IMR-90 (cell line): ENCODE measurements around the gene SLX4IP. TPM values are rescaled to one million over a fixed set of nuclear protein-coding genes. Genes with fewer than 3 reads are reported as not detected.

Experiments
- ATAC-seq: fragments of 200-7000 bp; cut with Tn5 transposase; 2 replicates; pipeline ENCODE4 v1.9.1; 2020; ENCODE audit warnings: low read depth, mild to moderate bottlenecking, moderate library complexity
- BruUV-seq: library from RNA; stranded (reverse); fragments of 400-500 nt; replicated peaks from 2 replicates; lab custom pipeline; 2021; lab: Mats Ljungman, UMichigan
- CTCF ChIA-PET: fragments of 300-600 bp; formaldehyde crosslinking; extraction: SDS; loops from one replicate; lab custom pipeline; 2021; ENCODE audit warnings: antibody characterized with exemption; lab: Yijun Ruan, JAX
- POLR2A ChIA-PET: fragments of 300-600 bp; sonication (Branson Sonifier 250); formaldehyde crosslinking; loops from one replicate; lab custom pipeline; 2022; ENCODE audit warnings: antibody characterized with exemption; ENCODE audit not compliant: unreplicated experiment; lab: Charles Lee
- DNase-seq: peaks from one replicate; pipeline ENCODE4 v3.0.0; 2013
- H2AFZ ChIP-seq: replicated peaks from 2 replicates; pipeline ENCODE3; 2013; ENCODE audit warnings: low read length, mild to moderate bottlenecking; ENCODE audit not compliant: poor library complexity
- H2AK5ac ChIP-seq: 2 replicates; pipeline ENCODE4 v1.6.1; 2013; ENCODE audit warnings: low read depth, low read length, inconsistent platforms
- H2AK9ac ChIP-seq: replicated peaks from 2 replicates; pipeline ENCODE3; 2013; ENCODE audit warnings: mild to moderate bottlenecking, low read depth, low read length, moderate library complexity; ENCODE audit not compliant: poor library complexity
- H2BK120ac ChIP-seq: 2 replicates; pipeline ENCODE4 v1.6.1; 2013; ENCODE audit warnings: low read depth, low read length, inconsistent platforms
- H2BK15ac ChIP-seq: 3 replicates; pipeline ENCODE4 v1.6.1; 2013; ENCODE audit warnings: low read depth, low read length, inconsistent platforms
- H2BK20ac ChIP-seq: 2 replicates; pipeline ENCODE4 v1.6.1; 2013; ENCODE audit warnings: low read depth, mild to moderate bottlenecking, inconsistent platforms, low read length, moderate library complexity
- H2BK5ac ChIP-seq: 2 replicates; pipeline ENCODE4 v1.6.1; 2013; ENCODE audit warnings: mild to moderate bottlenecking, low read depth, low read length, inconsistent platforms; ENCODE audit not compliant: poor library complexity, severe bottlenecking
- H3K14ac ChIP-seq: replicated peaks from 2 replicates; pipeline ENCODE4 v1.6.1; 2013; ENCODE audit warnings: low read depth, low read length, inconsistent platforms
- H3K18ac ChIP-seq: 2 replicates; pipeline ENCODE4 v1.6.1; 2013; ENCODE audit warnings: low read depth, low read length, control low read depth
- H3K23ac ChIP-seq: 2 replicates; pipeline ENCODE4 v1.6.1; 2013; ENCODE audit warnings: low read depth, low read length, inconsistent platforms
- H3K27ac ChIP-seq: 2 replicates; pipeline ENCODE4 v1.5.1; 2013; ENCODE audit warnings: mild to moderate bottlenecking, control low read depth, low read length; ENCODE audit not compliant: insufficient read depth
- H3K27me3 ChIP-seq: 2 replicates; pipeline ENCODE4 v1.6.1; 2013; ENCODE audit warnings: low read length; ENCODE audit not compliant: control insufficient read depth, insufficient read depth
- H3K36me3 ChIP-seq: 2 replicates; pipeline ENCODE4 v1.6.1; 2013; ENCODE audit warnings: low read length, mixed read lengths; ENCODE audit not compliant: control insufficient read depth, insufficient read depth
- H3K4ac ChIP-seq: 2 replicates; pipeline ENCODE4 v1.6.1; 2013; ENCODE audit warnings: low read depth, low read length, inconsistent platforms
- H3K4me1 ChIP-seq: 2 replicates; pipeline ENCODE4 v1.6.1; 2013; ENCODE audit warnings: low read length, mixed read lengths; ENCODE audit not compliant: control insufficient read depth, insufficient read depth
- H3K4me2 ChIP-seq: 2 replicates; pipeline ENCODE4 v1.6.1; 2013; ENCODE audit warnings: low read depth, mild to moderate bottlenecking, control low read depth, low read length, moderate library complexity
- H3K4me3 ChIP-seq: 2 replicates; pipeline ENCODE4 v1.5.1; 2013; ENCODE audit warnings: low read depth, mild to moderate bottlenecking, control low read depth, low read length, moderate library complexity; ENCODE audit not compliant: insufficient read depth
- H3K56ac ChIP-seq: 2 replicates; pipeline ENCODE4 v1.6.1; 2013; ENCODE audit warnings: low read length, inconsistent platforms; ENCODE audit not compliant: insufficient read depth; ENCODE audit errors: extremely low read depth
- H3K79me1 ChIP-seq, 2 experiments: 2 replicates each; pipeline ENCODE4 v1.6.1; 2013; ENCODE audit warnings: low read length in 2 of 2, inconsistent platforms in 1 of 2, low read depth in 1 of 2
- H3K9ac ChIP-seq: 2 replicates; pipeline ENCODE4 v1.6.1; 2013; ENCODE audit warnings: low read depth, low read length, control low read depth
- H3K9me1 ChIP-seq: 2 replicates; pipeline ENCODE4 v1.6.1; 2013; ENCODE audit warnings: low read length, inconsistent platforms; ENCODE audit not compliant: insufficient read depth
- H3K9me3 ChIP-seq: 2 replicates; pipeline ENCODE4 v1.6.1; 2013; ENCODE audit warnings: low read length; ENCODE audit not compliant: control insufficient read depth, insufficient read depth
- H4K20me1 ChIP-seq: 2 replicates; pipeline ENCODE4 v1.6.1; 2013; ENCODE audit warnings: low read length, inconsistent platforms; ENCODE audit not compliant: insufficient read depth
- H4K5ac ChIP-seq: 2 replicates; pipeline ENCODE4 v1.6.1; 2013; ENCODE audit warnings: mild to moderate bottlenecking, low read depth, low read length, control low read depth
- H4K8ac ChIP-seq, 2 experiments: 2 replicates each; pipeline ENCODE4 v1.6.1; 2013; ENCODE audit warnings: low read depth in 2 of 2, low read length in 2 of 2, control low read depth in 1 of 2, inconsistent platforms in 1 of 2
- H4K91ac ChIP-seq: 2 replicates; pipeline ENCODE4 v1.6.1; 2013; ENCODE audit warnings: low read depth, low read length, inconsistent platforms; ENCODE audit not compliant: insufficient read depth
- BHLHE40 ChIP-seq: fragments of 150-350 bp; IDR thresholded peaks from 2 replicates; pipeline ENCODE4 v1.6.1; 2016; ENCODE audit warnings: mild to moderate bottlenecking, low read depth, low read length
- CEBPB ChIP-seq: IDR thresholded peaks from 2 replicates; pipeline ENCODE4 v1.6.1; 2012; ENCODE audit warnings: low read depth, low read length, improper control_type of control experiment
- WGBS, 2 experiments: methylation state at CpG; one replicate each; pipeline versions ENCODE4 v1.1.5 to v1.1.7; 2013; ENCODE audit warnings: missing lambda C conversion rate in 2 of 2; ENCODE audit not compliant: insufficient read length in 1 of 2; ENCODE audit errors: extremely low coverage in 2 of 2; 5-methylcytosine and 5-hydroxymethylcytosine counted together
- dilution Hi-C: fragments of 300-500 bp; cut with HindIII; formaldehyde crosslinking; loops from one replicate; pipeline ENCODE4 v1.14.3; 2018; ENCODE audit warnings: low sequenced_read_pairs; ENCODE audit not compliant: unreplicated experiment
- in situ Hi-C: fragments of 300-500 bp; cut with MboI; formaldehyde crosslinking; loops from 3 replicates; pipeline ENCODE4 v1.14.3; 2019; ENCODE audit warnings: low sequenced_read_pairs, inconsistent platforms, mixed read lengths
- intact Hi-C: fragments of 100-400 bp; cut with micrococcal nuclease; formaldehyde crosslinking; loops from 2 replicates; pipeline ENCODE4 v1.10.0; 2022
- polyA plus RNA-seq, 3 experiments: library from polyadenylated mRNA; depleted of rRNA; stranded (reverse); fragments of >200 nt; gene quantifications; 2 replicates each; pipeline ENCODE4 v1.2.3, GENCODE V29; 2012; ENCODE audit warnings: low replicate concordance in 1 of 3
- total RNA-seq: library from RNA; depleted of rRNA; stranded (reverse); fragments of >200 nt; gene quantifications from 2 replicates; pipeline ENCODE4 v1.2.3, GENCODE V29; 2012

The SLX4IP gene
- total and polyA plus RNA-seq, 2 of the 4 experiments (the other 2 are of a cell fraction), result 1.3 to 5.9 TPM

DNA sequence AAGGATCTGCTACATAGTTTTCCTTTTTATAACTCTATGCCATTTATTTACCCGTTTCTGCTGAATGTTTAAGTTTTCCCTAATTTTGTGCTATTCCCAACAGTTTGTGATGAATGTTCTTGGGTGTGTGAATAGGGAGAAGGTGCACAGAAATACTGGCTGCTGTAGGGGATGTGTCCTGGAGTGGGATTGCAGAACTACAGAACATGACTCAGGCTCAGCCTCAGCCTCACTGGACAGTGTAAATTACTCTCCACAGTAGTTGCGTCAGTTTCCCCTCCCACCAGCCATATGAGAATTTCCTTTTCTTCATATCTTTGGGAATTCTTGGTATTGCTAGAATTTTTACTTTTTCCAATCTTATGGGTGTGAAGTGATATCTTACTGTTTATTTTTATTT, 57.0 kb downstream of the SLX4IP start:
- Histone ChIP-seq H3K14ac (no peak overlapping the region), H3K36me3 (no peaks in the 10 kb centered on the region), H2AK5ac (no peak overlapping the region), H2BK5ac (no peak overlapping the region), H3K4ac (no peak overlapping the region), H2AK9ac (no peak overlapping the region), H3K18ac (no peak overlapping the region), H3K4me3 (no peak overlapping the region), H3K9me3 (no peaks in the 10 kb centered on the region), H3K27me3 (no peaks in the 10 kb centered on the region), H4K8ac (no peak overlapping the region), H3K79me1 (peaks cover 8 to 9% of the 10 kb centered on the region in 2 experiments; a peak in 2 of 4 replicates), H4K5ac (no peak overlapping the region), H3K4me1 (no peaks in the 10 kb centered on the region), H3K9me1 (no peaks in the 10 kb centered on the region), H3K56ac (no peak overlapping the region), H2BK20ac (no peak overlapping the region), H3K4me2 (no peak overlapping the region), H2AFZ (no peak overlapping the region), H2BK120ac (no peak overlapping the region), H3K27ac (no peak overlapping the region), H4K20me1 (no peaks in the 10 kb centered on the region), H4K91ac (no peak overlapping the region), H2BK15ac (no peak overlapping the region), H3K23ac (no peak overlapping the region), H3K9ac (no peak overlapping the region)
- DNase-seq (peak; percentile 70), ATAC-seq (peak; percentile 90)
- intact Hi-C loops (no loop called here), dilution Hi-C loops (no loop called here), in situ Hi-C loops (no loop called here)
- no CpG with 5 or more reads among the region's 2 CpGs for WGBS, 2 experiments
- ChIA-PET POLR2A (no interaction called here), CTCF (no interaction called here)
- BruUV-seq, result no TSS peak
- TF ChIP-seq CEBPB (peak; percentile 74), BHLHE40 (no peak)
